GM19099 (cell line): ENCODE results near the gene TYMS.

Experiments
- POLR2A ChIP-seq: IDR thresholded peaks from 3 replicates; pipeline ENCODE4 v1.6.1; 2011; ENCODE audit warnings: low read depth; ENCODE audit not compliant: insufficient read length; ENCODE audit errors: extremely low read depth

The TYMS gene

DNA sequence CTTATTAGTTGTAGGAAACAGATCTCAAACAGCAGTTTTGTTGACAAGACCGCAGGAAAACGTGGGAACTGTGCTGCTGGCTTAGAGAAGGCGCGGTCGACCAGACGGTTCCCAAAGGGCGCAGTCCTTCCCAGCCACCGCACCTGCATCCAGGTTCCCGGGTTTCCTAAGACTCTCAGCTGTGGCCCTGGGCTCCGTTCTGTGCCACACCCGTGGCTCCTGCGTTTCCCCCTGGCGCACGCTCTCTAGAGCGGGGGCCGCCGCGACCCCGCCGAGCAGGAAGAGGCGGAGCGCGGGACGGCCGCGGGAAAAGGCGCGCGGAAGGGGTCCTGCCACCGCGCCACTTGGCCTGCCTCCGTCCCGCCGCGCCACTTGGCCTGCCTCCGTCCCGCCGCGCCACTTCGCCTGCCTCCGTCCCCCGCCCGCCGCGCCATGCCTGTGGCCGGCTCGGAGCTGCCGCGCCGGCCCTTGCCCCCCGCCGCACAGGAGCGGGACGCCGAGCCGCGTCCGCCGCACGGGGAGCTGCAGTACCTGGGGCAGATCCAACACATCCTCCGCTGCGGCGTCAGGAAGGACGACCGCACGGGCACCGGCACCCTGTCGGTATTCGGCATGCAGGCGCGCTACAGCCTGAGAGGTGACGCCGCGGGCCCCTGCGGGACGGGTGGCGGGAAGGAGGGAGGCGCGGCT, at the start of gene TYMS:
Gene TYMS (plus strand): TSS at position 343 of the 690 bp plus-strand sequence. CDS start 90 bp downstream, at position 433.
- TF ChIP-seq POLR2A: peak; percentile 59

DNA sequence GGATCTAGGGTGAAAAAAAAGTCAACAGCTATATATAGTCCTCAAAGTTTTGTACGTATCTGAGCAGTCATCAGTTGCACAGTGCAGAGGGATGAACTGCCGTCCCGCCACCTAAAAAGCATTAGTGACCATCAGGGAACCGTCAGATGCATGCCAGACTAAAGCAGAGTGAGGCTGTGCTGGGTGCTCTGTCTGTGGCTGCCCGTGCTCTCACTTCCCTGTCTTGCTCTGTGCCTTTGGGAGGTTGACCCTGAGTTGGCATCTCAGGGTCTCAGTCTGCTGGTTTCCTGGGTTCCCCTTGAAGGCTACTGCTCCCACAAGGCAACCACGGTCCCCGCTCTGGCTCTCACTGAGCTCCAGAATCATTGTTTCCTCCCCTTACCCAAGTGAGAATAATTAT, 49.5 kb upstream of the TYMS start:
- no peak for TF ChIP-seq POLR2A

DNA sequence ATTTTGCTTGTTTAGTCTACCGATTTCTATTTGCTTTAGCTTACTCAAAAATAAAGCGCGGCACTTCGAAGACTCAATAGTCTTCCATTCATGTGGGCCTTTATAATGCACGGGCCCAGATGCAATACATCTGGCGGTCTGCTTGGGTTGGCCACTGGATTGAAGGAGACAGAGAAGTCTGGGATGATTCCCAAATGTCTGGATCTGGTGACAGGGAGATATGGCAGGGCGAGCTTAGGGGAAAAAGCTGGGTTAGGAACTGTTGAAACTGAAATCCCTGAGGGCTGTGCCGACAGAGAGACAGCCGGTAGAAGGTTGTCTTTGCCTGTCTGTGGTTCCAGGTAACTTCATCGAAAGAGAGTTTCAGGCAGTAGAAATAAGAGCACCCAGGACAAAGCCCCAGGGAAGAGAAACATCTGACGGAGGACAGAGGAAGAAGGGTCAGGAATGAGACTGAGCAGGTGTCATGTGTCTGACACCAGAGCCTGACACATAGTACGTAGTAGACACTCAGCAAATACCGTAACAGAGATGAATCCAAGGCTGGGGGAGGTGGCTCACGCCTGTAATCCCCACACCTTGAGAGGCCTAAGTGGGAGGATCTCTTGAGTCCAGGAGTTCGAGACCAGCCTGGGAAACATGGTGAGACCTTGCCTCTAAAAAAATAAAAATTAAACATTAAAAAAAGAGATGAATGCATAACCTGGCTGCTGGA, 47.1 kb upstream of the TYMS start:
- TF ChIP-seq POLR2A: no peak

DNA sequence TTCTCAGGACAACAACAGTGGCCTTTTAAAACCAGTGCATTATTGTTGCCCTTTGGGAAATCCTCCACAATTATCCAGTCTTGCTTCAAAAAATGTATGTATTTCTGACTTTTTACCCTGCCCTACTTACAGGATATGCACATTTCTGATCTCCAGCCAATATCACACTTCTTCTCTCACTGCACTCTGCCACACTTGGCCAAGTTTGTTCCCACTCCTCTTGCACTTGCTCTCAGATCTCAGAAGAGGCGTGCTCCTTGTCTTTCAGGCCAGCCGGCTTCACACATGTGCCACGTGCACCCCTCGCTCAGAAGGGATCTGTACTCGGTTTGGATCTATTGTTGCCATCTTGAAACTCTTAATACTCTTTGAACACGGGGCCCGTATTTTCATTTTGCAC, 45.3 kb upstream of the TYMS start:
- no peak for TF ChIP-seq POLR2A

DNA sequence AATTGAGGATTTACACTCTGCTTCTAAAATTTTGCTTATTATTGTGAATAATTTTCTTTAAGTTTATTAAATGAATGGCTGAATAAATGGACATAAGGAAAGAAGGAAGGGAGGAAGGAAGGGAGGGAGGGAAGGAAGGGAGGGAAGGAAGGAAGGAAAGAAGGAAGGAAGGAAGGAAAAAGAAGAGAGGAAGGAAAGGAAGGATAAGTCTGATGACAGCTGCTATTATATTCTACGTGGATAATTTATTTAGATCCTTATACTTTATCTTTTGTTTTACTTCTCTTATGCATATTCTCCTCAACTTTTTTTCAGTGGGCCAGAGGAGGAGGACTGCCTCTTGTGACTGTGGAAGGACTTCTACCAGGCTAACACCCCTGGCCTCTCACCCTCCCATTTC, 43.3 kb upstream of the TYMS start:
- no peak for TF ChIP-seq POLR2A

DNA sequence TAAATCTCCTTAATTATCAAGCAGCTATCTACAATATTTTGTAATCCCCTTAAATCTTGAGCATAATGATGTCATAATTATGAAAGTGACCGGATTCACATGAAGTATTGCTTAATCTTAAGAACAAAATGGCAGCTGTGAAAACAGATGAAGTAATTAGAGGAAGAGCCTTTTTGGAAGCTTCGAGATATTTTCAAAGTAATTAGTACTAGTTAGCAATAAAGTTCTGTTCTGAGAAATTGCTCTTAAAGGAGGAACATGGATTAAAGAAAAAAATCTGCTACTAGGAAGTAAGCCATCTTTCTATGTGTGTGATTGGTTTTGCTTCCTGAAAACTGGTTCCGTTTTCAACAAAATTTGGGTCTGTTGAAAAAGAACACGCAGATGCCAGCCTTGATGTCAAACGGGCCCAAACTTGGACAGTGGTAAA, 42.3 kb upstream of the TYMS start:
- no peak for TF ChIP-seq POLR2A

DNA sequence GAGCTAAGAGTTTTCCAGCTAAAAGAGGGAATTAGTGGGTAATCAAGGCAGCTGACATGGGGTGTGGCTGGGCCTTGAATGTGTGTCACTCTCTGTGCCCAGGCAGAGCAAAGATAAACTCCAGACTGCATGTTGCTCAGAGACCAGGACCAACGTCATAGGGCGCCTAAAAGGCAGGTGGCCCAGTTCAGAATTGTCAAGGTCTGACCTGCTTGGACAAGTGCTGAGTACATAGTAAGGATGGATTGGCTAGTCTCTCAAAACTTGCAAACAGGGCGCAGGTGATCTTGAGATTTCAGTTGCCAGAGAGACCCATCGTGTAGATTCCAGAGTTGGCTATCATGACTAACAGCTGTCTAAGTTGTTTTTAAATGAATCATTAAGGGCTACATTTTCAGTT, 41.7 kb upstream of the TYMS start:
- no peak for TF ChIP-seq POLR2A

DNA sequence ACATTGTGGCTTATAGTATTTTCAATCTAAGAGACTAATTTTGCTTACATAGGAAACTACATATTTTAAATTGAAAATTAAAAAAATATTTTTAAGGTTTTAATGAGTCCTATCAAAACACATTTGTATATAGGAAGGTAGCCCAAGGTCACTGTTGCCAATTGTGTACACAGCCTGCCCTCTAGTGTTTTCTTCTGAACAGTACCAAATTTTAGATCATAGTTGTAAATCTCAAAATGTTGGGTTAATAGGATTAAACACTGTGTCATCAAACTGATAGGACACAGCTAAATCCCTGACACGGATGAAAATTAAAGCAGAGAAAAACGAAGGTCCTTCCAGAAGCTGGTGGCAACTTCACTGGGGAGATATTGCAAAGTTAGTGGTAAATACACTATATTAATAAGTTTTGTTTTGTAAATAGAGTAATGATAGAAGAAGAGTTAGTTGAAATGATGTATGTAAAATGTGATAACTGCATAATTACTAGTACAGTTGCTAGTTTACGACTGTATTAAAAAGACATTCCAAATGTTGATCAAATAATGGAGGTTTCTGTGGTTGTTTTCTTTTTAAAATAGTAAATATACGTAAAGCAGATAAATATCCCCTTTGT, 41.0 kb upstream of the TYMS start:
- no peak for TF ChIP-seq POLR2A

DNA sequence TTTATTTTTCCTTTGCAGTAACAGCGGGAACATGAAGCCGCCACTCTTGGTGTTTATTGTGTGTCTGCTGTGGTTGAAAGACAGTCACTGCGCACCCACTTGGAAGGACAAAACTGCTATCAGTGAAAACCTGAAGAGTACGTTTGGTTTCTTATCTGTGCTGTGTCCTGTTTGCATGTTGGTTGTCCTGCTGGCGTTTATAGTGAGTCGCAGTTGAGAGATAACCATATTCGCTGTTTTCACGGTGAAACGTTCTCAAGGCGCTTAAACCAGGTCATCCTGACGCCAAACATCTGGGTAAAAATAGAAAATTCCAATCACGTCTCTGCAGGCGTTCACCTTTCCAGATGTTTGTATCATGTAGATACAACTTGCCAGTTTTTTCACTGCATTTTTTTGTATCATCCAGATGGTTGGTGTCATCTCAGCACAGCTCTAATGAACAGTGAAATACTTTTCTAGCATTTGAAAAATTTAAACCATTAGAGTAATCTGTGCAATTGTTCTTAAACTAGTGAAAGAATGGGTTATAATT, 39.4 kb upstream of the TYMS start:
- no peak for TF ChIP-seq POLR2A

DNA sequence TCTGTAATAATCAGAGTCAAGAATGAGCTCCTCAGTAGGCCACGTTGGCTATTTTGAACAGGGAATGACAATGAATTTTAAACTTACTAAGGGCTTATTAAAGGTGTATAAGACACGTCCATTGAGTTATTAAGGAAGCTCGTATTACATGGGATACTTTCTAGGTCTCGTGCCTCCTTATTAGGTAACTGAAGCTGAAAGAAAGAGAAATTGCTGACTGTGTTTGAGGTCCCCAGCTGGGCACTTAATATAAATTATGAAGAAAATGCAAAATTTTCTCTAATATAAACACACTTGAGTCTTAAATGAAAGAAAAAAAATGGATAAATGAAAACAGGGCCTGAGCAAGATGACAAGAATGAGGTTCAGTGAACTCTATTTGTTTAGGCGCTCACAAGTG, 38.8 kb upstream of the TYMS start:
- TF ChIP-seq POLR2A: no peak

DNA sequence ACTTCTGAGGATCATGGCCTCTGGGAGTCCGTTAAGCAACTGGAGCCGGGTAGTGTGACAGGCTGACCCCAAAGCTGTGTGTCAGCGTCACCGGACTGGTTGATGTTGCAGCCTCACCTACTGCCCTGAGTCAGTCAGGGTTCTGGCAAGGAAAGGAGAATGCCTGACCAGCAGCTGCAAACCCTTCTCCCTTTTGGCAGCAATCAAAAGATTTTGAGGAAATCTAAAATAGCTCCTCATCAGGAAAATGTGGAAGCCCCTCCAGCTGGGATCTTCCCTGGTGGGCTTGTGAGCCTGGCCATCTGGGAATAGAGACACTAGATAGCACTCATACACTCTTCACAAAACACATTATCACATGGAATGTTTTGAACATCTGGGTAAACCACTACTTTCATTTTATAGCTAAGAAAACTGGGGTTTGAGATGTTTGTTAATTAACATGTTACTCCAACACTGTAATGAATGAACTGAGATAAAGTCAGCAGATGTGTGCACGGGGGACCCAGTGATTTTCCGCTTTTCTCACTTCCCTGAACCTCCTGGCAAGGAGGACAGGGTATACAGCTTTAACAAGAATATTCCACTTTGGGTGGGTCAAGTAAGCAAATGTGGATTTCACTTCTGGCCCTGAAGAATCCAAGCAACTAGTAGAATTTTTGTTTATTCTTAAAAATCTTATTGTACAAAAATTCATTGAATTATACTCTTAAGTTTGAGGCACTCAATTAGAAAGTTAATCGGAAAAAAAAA, 36.0 kb upstream of the TYMS start:
- no peak for TF ChIP-seq POLR2A

DNA sequence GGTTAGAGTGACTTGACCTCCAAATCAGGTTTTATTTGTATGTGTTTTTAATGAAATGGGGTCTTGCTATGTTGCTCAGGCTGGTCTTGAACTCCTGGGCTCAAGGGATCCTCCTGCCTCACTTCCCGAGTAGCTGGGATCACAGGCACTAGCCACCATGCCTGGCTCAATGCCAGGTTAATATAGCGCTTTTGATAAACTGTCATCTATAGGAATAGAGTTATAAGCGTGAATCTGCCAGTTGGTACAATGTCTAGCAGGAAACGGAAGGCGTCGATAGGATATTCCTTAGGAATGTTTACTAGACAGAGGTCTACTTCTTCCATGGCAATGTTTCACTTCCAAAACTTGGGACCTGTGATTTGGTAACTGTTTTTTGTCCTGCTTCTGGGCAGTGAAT, 35.2 kb upstream of the TYMS start:
- TF ChIP-seq POLR2A: no peak

DNA sequence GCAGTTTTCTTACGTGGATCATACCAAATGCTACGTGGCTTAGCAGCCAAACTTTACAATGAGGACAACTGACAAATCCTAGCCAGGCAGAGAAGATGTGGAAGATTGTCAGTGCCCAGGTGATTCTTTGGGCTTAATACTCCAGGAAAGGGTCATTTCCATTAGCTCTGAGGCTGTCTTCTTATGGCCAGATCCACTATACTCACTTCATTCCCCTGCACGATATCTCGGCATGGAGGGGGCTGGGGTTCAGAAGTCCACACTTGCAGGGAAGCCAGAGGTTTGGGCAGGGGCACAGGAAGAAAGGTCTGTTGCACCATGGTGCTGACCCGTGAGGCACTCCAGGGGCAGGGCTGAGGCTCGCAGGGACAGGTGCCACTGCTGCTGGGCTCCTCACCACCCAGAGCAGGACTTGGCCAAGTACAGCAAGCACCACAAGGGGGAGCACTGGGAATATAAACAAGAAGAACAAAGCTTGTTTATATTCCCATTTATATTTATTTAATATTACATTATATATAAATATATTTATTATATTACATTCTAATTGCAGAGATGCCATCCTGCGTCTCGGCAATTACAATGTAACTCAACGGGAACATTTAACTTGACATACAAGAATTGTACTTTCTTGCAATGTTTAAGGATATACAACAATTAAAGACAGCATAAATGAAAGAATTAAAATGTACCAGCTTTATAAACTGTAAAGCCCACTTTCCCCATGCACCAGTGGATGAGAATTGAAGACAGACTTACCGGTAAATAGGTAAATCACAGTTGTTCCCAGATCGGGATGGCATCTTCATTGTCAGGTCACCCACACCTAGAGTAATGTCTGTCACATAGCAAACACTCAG, 33.5 kb upstream of the TYMS start:
- no peak for TF ChIP-seq POLR2A

DNA sequence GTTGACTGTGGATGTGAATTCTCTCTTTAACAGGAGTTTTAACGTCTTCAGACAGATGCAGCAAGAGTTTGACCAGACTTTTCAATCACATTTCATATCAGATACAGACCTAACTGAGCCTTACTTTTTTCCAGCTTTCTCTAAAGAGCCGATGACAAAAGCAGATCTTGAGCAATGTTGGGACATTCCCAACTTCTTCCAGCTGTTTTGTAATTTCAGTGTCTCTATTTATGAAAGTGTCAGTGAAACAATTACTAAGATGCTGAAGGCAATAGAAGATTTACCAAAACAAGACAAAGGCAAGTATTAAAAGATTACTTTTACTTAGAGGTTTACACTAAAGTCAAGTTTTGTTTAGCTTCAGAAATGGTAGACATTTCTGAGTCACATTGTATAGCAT, 30.2 kb upstream of the TYMS start:
- no peak for TF ChIP-seq POLR2A
